GM19238 (cell line): Measurements from ENCODE around the gene CEP72.
"Not testable (repeated sequence)": the region's sequence is repeated elsewhere in the genome, so short reads cannot be mapped to it uniquely, and the experiment has no call there.

Experiments used
- DNase-seq: peaks from one replicate; pipeline ENCODE4 v3.0.0; 2011; ENCODE audit warnings: low spot score; ENCODE audit not compliant: insufficient read length

CEP72 gene

DNA sequence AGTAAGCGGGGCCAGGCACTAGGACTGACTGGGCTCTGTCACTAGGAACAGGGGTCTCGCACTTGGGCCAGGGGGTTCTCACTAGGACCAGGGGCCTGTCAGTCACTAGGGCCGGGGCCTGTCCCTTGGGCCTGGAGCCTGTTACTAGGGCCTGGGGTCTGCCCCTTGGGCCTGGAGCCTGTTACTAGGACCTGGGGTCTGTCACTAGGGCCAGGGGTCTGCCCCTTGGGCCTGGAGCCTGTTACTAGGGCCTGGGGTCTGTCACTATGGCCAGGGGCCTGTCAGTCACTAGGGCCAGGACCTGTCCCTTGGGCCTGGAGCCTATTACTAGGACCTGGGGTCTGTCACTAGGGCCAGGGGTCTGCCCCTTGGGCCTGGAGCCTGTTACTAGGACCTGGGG is 70.1 kb downstream of the CEP72 start:
- DNase-seq, result not testable (repeated sequence)

DNA sequence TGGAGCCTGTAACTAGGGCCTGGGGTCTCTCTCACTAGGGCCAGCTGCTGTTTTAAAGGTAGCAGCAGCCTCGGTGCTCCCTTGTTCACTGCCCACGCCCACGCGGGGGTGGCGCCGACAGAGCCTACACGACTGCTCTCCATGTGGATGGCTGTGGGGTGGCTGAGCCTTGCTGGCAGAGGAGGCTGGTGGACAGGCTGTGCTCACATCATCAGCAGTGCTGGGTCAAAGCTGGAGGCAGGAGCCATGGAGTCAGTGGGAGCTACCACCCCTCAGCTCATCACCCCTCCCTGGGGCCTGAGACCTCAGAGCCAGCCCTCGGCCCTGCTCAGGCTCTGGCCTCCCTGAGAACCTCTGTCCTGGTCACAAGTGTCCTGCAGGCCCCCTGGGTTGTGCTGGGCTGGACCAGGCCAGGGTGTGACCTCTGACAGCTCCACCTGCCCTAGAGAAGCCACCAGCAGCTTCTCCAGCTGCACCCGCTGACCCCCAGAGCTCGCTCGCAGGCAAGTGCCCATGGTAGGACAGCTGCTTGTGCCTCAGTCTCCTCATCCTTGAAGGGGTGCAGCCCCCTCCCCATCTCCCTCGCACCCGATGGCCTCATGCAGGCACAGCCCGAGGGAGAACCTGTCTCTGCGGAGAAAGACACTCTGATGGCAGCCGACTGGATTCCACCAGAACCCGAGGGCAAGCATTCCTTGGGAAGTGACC is 70.7 kb downstream of the CEP72 start:
- not testable (repeated sequence) for DNase-seq

- no peak for DNase-seq
These were observed 71.7 kb downstream of the CEP72 start for GRCh38 chr5:683551-684481.

DNA sequence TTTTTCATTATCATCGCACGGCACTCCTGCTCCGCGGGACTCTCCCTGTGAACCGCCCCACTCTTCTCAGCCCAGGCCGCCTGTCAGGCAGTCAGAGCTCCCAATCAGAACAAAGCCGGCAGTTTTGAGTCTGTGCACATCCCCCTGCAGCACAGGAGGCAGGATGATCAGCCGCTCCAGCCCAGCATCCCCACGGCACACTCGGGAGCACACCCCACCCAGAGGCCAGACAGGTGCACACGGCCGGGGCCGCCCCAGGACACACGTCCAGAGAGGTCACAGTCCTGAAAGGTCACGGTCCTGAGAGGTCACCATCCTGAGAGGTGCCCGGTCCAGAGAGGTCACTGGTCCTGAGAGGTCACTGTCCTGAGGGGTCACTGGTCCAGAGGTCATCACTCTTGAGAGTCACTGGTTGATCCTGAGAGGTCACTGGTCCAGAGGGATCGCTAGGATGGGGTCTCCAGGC is 72.6 kb downstream of the CEP72 start:
- no peak for DNase-seq

DNA sequence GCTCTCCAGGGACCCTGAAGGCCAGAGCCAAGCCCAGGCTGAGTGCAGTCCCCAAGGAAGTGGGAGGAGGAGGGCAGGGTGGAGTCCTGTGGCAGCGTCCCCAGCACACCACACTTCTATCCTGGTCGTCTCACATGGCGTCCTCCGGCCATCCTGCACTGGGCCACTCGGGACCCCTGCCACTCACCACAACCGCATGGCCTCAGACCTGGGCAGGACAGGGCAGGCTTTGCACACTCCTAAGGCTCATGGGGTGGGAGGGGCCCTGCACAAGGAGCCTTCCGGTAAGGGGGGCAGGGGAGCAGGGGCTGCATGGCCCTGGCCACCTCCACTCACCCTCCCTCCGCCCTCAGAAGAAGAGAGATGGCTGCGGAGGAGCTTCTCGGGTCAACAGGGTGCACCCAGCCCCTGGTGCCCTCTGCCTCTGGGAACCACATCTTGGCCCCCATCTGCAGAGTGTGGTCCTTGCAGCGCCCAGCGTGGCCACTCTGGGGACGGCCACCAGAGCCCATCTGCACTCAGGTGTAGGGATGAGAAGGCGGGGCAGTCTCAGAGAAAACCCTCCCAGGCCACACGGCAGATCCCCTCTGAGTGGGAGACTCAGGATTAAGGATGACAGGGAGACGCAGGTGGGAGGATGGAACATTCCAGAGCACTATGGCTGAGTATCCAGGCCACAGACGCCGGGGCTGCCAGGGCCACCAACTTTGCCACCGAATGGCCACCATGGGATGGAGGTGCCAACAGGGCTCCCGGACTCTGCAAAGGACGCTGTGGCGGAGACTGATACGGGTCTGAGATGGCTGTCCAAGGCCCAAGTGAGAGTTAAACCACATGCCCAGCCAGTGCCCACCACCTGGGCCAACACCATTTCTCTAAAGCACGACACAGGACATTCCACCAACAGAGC is 73.4 kb downstream of the CEP72 start:
- DNase-seq, result no peak

DNA sequence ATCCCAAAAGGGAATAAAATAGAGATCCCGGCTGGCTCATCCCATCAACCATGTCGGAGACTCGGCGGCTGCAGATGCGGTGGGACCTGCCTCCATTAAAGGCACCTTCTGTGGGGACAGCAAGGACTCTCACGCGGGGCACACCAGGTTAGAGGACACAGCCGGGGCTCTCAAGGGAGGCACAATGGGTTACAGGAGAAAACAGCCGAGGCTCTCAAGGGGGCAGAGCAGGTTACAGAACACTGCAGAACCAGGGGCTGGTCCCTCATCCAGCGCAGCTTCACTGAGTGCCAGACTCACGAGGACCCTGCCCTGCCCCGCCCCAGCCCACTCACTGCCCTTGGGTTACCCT is 74.0 kb downstream of the CEP72 start:
- not testable (repeated sequence) for DNase-seq

DNA sequence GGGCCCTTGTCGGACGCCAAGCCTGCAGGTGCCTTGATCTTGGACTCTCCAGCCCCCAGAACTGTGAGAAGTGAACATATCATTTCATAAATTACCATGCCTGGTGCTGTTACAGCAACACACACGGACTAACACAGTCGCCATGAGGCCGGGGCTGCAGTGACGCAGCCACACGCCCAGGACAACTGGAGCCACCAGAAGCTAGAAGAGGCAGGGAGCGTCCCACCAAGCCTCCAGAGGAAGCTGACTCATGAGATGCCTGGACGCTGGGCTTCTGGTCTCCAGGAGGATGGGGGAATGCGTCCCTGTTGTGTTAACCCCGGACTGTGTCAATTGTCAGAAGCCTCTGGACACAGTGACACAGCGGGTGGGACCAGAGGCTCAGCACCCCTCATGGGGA is 74.8 kb downstream of the CEP72 start:
- not testable (repeated sequence) for DNase-seq

GRCh38 chr5:688348-689010 is 76.3 kb downstream of the CEP72 start:
- DNase-seq, result not testable (repeated sequence)

GRCh38 chr5:690293-690692 is 78.2 kb downstream of the CEP72 start:
- not testable (repeated sequence) for DNase-seq

GRCh38 chr5:691049-691448 is 78.9 kb downstream of the CEP72 start:
- not testable (repeated sequence) for DNase-seq

GRCh38 chr5:691817-692528 is 79.8 kb downstream of the CEP72 start:
- DNase-seq, result no peak

GRCh38 chr5:692529-693041 is 80.4 kb downstream of the CEP72 start:
- not testable (repeated sequence) for DNase-seq

DNA sequence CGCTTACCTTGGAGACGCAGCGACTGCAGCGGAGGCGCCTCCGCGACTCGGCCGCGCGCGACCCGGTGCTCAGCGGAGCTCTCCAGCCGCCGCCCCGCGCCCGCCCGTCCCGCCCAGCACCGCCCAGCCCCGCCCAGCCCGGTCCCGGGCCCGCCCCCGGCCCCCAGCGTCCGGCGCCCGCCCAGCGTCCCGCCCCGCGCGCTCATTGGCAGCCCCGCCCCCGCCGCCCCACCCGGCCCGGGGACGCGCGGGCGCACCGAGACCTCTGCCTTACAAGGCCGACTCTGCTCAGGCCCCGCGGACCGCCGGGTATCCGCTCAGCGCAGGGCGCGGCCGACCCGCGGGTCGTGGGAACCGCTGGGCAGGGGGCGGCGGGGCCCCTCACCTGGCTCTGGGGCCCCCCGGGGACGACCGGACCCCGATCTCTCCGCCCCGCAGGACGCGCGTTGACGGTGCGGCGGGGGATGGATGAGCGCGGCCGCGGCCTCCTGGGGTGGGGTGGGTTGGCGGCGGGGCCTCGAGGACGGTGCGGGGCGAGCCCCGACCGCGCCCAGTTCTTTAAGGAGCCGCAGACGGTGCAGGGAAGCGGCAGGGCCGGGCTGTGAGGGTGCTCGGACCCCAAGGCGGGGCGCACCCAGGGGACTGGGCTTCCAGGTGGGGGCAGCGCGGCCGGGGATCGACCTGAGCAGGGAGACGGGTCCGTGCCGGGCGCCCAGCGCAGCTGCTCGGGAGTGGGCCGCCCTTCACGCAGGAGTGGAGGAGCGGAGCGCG is 81.3 kb downstream of the CEP72 start, which contains the start of gene TPPP:
Gene TPPP (minus strand): TSS at position 82 of the 771 bp plus-strand sequence. CDS start 15,292 bp downstream, outside the sequence.
- peak; percentile 82 for DNase-seq

- not testable (repeated sequence) for DNase-seq
These were observed 81.9 kb downstream of the CEP72 start for GRCh38 chr5:694042-694431.

DNA sequence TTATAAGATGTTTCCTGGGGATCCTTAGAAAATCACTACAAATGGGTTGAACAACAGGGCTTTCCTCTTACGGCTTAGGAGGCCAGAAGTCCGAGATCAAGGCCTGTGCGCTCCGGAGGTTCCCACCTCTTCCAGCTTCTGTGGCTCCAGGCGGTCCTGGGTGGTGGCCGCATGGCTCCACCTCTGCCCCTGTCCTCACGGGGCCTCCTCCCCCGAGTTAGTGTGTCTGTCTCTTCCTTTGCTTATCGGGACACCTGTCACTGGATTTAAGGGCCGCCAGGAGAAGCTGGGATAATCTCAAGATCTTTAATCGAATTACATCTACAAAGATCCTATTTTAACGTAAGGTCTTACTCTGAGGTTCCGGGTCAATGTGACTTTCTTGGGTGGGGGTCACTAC is 83.3 kb downstream of the CEP72 start:
- DNase-seq, result not testable (repeated sequence)

GRCh38 chr5:696191-696590 is 84.1 kb downstream of the CEP72 start:
- not testable (repeated sequence) for DNase-seq

DNA sequence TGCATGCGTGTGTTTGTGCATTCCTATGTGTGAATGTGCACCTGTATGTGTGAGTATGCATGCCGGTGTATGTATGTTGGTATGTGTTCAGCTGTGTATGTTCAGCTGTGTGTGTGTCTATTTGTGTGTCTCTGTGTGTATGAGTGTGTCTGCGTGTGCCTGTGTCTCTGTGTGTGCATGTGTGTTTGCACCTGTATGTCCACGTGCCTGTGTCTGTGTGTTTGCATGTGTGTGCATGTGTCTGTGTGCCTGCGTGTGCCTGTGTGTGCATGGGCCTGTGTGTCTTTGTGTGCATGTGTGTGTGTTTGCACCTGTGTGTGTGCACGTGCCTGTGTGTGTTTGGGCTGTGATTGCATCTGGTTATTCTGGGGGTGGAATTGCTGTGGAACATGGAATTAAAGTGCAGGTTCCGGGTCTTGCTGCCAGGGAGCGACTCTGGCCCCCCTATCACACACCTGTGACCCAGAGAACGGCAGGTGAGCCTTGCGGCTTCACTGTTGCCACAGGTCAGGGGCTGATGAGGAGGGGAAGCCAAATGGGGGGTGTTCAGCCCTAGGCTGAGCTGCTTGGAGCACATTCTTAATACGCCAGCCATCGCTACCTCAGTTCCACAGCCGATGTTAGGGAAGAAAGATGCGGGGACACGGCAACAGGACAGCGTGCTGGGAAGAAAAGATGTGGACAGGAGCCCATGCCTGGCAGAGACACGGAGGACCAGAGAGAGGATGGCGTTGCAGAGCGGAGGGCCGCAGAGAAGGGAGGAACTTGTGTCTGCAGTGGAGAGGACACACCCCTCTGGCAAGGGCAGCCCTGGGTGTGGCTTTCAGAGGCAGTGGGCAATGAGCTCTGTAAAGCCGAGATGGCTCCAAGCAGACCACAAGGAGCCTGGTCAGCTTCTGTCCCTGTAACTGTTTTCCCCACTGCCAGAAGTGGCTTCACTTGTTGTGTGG is 84.9 kb downstream of the CEP72 start:
- DNase-seq, result not testable (repeated sequence)
